CD4-positive, alpha-beta T cell treated with Interleukin-17A for 1 hour (primary cell): Measurements from ENCODE around the gene ULK4.
"Not testable (repeated sequence)": the region's sequence is repeated elsewhere in the genome, so short reads cannot be mapped to it uniquely, and the experiment has no call there.

ENCODE experiments used
- DNase-seq: peaks from one replicate; pipeline ENCODE4 v3.0.0-alpha.2; 2020

ULK4 gene

DNA sequence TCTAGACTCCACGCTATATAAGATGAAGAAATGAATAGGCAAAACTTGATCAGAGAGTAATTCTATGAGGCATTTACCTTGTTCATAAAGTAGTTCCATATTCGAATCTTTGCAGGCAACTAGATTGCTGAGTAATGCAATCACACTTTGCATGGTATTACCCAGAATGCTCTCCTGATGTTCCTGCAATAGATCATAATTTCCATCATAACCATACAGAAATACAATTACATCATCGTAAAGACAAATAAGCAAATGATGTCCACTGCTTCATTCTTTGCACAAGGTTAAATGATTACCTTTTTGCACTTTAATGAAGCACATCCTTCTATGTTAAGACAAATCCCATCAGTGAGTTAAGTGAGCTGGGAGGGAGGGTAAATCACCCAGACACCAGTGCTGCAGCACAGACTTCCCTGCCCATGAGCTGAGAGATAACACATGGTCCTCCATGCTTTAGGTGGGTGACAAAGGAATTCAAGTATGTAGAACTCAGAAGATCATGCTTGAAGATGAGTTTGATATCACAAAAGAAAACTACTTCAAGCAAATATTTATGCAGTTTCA, 395.9 kb downstream of the ULK4 start:
- DNase-seq, result no peak

DNA sequence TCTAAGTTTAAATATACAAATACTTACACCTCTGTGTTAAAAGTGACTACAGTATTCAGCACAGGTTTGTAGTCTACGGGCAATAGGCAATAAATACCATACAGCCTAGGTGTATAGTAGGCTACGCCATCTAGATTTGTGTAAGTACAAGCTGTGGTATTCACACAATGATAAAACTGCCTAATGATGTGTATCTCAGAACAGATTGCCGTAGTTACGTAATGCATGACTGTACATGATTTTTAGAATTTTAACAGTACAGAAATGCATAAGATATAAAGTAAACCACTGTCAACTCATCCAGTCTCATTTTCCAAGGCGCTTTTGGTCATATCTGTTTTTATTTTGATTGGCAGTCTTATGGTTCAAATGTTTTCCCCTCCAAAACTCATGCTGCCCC, 396.9 kb downstream of the ULK4 start:
- no peak for DNase-seq

DNA sequence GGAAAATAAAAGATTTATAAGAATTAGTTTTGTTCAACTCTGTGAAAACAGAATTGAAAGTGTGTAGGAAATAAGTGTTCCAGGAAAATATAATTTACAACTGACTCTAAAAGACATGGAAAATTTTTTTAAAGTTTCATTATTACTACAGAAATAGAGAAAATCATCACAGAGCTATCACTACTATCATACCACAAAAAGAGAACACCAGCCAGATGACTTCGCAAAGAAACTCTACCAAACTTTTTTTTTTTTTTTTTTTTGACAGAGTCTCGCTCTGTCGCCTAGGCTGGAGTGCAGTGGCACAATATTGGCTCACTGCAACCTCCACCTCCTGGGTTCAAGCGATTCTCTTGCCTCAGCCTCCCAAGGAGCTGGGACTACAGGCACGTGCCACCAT, 405.7 kb downstream of the ULK4 start:
- DNase-seq, result not testable (repeated sequence)

DNA sequence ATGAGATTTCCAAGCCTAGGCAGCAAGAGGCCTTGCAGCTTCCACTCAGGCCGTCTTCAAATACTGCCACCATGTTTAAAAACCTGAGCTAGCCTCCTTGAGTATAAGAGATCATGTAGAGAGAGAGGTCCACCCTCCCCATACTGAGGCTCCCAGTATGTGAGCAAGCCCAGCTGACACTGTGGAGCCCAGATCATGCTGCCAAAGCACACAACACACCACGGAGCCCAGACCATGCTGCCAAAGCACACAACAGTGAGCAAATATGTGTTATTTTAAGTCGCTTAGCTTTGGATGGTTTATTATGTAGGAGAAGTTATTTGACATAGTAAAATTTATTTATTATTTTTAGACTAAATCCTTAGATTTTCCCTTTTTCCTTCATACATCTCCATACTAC, 428.9 kb downstream of the ULK4 start:
- DNase-seq, result no peak

DNA sequence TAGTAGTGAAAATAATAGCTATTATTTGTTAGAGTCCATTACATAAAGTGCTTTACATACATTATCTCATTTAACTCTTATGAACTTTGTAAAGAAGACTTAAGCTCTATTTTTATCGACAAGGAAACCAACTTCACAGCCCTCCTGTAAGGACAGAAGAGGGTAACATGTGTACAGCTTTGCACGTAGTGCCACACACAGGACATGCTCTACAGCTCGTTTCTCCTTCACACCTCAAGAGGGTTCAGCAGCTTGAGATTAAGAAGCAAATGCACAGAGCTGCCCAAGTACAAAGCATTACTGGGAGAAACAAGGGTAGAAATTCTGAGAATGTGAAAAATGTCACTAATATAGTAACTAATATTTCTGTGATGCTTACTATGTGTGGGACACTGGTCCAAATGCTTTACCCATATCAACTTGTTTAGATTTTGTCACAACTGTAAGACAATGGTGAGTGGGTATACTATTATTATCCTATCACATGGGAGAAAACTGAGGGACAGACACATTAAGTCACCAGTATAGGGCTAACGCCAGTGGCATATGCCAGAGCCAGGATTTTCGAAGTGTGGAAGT, 434.8 kb downstream of the ULK4 start:
- no peak for DNase-seq

DNA sequence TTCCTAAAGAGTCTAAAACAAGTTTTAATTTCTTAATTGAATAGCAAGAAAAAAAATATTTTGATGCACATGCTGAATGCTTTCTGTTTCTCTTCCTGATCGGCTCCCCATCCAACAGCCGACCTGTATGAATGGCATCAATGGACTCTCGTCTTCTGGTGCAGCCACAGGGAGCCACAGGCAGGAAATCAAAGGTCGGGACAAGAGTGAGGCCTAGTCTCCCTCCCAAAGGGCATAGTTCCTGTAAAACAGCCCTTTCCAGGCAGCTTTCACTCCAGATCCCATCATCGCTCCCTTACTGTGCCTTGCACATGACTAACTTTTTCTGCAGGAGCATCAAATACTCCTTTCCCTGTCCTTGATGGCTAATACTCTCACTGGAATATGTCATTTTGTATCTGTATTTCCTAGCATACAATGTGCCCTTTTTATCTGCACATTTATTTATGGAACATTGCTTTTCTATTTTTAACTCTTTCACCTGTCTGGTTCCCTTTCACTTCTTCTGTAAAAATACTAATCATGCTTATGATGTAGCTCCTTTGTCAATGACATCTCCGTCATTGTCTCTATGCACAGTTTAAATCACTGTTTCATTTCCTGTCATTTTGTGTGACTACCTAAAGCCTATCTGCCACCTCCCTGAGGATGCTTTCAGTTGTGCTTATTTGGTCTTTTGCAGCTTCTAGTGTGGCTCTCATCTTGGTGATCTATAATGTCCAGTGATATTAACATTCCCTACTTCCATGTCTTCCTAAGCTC, 436.4 kb downstream of the ULK4 start:
- no peak for DNase-seq

DNA sequence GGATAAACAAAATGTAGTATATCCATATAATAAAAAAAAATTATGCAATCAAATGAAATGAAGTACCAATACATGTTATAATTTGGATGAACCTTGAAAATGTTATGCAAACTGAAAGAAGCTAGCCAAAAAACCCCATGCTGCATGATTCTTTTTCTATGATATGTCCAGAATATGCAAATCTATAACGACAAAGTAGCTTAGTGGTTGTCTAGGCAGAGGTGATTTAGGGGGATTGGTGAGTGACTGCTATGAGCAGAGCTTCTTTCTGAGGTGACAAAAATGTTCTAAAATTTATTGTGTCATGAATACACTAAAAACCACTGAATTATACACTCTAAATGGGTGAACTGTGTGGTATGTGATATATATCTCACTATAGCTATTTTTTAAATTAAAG, 438.0 kb downstream of the ULK4 start:
- no peak for DNase-seq

DNA sequence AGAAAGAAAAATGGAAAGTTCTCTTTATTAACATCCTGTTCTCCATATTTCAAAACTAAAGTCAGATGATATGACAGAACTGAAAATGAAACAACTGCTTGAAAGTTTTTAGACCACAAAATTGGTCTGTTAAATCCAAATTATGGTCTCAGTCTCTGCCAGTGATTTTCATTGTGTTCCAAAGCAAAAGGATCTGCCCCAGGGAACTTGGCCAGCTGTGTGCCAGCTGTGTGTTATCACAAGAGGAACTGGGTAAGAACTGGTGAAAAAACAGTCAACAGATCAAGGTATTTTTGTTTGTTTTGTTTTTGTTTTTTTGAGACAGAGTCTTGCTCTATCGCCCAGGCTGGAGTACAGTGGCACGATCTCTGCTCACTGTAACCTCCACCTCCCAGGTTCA, 439.3 kb downstream of the ULK4 start:
- DNase-seq, result no peak

DNA sequence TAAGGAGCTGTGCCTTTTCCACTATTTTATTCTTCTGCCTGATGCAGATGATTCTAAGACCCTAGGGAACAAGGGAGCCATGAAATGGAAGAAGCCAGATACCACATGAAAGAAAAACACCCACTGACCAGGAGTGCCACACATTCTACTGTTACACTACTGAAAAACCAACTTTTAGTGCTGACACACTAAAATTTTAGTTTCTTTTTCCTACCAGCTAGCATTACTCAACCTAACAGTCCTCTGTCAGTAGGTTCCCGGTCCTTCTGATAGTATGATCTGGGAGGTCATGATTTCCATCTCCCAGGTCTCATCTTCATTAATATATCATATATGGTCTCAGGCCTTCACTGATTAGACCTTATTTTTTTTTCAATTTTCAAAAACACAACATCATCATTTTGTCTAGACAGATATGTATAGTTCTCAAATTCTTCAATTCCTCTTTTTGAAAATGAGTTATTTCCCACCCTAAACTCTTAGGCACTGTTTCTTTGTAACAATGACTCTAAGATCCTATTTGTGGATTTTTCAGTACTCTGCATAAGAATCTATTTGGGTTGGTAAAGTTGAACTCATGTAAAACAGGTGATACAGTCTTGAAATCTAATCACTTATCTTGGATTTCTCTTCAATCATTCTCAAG, 440.8 kb downstream of the ULK4 start:
- no peak for DNase-seq

DNA sequence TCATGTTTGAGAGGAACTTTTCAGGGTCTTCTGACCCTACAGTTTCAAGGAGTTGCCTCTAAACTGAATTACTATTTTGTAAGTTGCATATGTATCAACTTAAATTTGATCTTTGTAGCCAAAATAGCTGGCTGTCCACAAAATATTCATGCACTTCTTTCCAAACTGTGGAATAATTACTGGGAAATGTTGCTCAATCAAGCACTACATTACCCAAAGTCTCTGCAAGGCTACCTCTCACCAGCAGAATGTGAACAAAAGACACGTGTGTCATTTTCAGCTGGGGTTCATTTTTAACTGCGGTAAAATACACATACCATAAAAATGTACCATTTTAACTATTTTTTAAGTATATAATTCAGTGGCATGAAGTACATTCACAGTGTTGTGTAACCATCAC, 442.2 kb downstream of the ULK4 start:
- no peak for DNase-seq

DNA sequence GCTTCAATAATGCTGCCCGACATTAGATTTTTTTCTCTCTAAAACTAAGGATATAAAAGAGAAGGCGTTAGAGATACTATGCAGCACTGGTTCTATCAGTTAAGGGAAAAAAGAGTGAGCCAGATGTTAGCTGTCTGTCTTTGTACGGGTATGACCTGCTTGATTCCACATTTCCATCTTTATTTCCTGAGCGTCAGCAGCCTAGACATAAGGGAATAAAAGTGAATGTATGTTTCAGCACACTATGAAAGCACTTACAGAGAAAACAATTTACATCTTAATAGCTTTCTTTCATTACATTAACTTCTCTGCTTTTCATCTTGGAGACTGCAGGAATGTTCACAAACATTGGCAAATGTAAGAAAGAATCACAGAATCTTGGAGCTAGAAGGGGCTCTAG, 443.3 kb downstream of the ULK4 start:
- no peak for DNase-seq

DNA sequence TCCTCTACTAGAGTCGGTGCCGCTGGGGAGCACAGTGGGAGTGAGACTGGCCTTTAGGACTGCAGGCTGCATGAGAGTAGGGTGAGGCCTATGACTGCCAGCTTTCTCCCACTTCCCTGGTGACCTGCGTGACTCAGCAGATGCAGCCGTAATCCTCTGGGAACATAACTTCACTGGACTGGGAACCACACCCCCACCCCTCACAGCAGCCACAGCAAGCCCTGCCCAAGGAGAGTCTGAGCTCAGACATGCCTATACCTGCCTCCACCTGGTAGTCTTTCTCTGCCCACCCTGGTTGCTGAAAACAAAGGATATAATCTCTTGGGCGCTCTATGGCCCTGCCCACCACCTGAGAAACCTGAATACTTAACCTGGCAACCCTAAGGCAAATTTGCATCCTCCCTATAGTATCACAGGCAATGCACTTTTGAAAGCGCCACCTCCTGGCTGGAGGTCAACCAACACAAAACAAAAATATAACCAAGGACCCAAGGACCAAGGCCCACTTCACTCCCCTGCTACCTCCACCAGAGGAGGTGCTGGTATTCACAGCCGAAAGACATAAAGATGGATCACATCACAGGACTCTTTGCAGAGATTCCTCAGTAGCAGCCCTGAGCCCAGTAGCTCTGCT, 453.7 kb downstream of the ULK4 start:
- no peak for DNase-seq

DNA sequence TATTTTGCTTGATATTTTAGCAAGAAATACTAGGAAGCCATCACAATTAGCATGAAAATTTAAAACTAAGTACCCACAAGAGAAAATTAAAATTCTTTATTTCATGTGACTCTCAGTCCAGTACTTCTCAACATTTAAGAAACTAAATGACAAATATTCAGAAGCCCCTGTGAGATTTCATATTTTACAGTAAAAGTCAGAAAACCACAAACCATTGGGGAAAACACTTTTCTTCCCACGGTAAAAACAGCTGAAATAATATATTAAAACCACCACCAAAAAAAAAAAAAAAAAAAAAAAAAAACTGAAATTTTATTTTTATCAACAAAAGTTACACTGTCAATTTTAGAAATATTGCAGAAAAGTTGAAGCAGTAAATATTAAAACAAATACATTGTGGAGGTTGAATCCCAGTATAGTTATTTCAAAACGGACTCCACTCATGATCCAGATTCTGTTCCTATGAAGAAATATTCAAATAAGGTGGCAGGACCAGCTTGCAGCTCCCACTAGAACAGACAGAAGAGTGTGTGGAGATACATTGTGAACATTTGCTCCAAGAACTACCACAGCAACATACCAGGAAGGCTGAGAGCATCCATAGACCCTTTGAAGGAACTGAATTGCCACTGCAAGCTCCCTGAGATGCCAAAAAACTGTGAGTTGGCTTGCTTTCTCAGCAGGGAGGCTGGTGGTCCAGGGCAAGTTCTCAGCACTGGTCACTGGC, 454.4 kb downstream of the ULK4 start:
- DNase-seq, result no peak

DNA sequence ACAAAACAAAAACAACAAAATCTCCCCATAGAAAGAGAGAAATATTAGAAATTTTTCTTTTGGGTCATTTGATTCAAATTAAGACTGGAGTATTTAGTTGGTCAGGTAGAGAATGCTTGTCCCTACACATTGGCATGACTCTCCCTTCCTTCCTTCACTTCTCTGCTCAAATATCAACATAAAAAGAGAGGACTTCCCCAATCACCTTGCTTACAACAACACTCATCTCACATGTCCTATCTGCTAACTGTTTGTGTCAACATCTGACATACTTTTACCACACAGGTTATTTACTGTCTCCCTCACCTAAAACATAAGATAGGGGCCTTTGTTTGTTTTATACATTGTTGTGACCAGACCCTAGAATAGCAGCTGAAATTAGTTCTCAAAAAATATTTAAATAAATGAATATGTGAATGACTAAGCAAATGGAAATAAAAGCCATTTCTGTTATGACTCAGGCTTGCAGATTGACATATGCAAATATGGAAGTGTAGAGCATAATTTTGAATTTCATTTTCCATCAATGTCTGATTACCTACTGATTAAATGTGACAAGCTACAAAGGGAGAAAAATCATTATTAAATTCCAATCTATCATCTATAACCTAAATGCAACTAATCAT, 457.8 kb downstream of the ULK4 start:
- no peak for DNase-seq

DNA sequence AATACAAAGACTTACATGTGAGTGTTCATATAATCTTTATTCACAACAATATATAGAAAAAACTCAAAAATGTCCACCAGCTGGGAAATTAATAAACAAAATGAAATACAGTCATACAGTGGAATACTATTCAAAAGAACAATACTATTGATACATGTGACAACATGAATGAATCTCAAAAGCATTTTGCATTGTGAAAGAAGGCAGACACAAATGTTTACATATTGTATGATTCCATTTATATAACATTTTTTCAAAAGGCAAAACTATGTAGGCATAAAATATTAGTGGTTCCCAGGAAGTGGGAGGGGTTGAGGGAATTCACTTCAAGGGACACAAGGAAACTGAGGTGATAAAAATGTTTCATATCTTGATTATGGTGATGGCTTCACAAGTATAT, 459.4 kb downstream of the ULK4 start:
- DNase-seq, result no peak

DNA sequence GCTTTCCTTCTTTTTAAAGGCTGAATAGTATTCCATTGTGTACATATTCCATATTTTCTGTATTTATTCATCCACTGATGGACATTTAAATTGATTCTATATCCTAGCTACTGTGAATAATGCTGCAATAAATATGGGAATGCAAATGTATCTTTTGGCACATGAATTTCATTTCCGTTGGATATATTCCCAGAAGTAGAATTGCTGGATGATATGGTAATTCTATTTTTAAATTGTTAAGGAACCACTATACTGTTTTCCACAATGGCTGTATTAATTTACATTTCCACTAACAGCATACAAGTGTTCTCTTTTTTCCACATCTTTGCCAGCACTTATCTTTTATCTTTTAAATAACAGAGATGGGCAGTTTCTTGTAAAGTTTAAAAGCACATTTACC, 459.9 kb downstream of the ULK4 start:
- DNase-seq, result no peak

DNA sequence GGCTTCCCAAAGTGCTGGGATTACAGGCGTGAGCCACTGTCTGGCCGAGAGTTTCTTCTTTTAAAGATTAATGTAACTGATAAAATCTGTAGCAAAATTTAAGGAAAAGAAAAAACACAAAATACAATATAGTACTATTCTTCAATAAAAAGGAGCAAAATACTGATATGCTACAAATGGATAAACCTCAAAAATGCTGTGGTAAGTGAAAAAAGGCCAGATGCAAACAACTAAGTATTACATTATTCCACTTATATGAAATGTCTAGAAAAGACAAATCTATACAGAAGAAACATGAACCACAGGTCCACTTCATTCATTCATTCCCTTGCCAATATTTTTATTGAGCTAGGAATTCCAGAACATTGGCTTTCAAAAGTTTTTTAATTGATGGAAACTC, 463.1 kb downstream of the ULK4 start:
- DNase-seq, result no peak

DNA sequence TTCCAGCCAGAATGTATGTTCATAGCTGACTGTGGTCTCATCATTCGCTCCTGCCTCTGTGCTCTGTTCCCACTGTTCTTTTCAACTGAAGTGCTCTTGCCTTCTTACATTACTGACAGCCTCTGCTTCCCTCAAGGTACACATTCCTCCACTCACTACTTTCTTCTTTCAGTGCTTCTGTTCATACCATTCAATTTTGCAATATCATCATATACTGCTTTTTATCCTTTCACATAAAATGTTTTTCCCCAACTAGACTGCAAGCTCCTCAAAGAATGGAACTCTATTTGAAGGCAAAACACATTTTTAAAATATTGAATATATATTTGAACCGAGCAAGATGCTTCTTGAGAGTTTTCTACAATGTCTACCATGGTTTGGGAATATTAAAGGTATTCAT, 471.5 kb downstream of the ULK4 start:
- DNase-seq, result no peak

DNA sequence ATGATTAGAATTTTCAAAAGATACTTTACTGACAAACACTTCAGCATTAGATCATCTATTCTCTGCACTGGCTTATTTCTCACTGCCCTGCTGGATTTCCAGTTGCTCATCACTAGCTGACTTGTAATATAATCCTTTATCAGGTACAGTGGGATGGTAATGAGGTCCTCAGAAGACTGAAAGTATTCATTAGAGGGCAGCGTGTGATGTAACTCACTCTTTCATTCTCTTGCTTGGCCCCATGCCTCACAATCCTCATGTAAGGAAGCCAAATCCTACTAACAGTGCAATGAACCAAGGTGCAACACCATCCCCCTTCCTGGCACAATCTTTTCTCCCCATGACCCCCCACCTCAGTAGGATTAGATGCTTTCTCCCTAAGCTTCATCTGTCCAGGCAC, 472.7 kb downstream of the ULK4 start:
- DNase-seq, result no peak

DNA sequence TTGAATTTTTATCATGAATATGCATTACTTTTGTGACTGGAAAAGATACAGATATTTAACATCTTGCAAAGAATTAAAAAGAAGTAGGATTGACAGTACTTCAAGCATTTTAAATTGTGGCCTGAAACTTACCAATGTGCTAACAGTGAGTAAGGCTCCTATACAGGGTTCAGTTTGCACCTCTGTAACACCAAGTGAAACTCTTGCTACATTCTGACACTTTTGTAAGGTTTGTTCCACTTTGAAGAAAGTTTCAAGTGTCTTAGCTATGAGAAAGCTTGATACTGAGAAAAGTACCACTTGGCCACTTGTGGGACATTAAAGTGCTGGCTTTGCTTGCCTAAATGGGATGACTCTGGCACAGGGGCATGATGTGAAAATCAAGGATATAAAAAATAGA, 473.4 kb downstream of the ULK4 start:
- no peak for DNase-seq

DNA sequence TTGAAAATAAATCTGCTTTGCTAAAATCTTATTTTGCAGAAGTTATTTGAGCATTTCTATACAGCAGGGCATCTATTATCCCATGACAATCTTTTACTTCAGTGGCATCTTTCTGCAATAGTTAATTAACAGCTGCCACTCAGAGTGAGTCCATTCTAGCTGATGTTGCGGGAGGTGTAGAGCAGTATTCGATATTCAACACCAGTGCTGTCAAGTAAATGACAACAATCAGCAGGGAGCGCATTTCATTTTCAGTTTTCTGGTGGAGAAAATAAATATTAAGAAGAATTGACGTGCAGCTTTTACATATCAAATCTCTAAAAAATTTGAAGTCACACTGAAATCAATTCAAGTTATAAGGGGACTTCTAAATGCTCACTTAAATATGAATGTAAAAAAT, 476.4 kb downstream of the ULK4 start:
- DNase-seq, result no peak

DNA sequence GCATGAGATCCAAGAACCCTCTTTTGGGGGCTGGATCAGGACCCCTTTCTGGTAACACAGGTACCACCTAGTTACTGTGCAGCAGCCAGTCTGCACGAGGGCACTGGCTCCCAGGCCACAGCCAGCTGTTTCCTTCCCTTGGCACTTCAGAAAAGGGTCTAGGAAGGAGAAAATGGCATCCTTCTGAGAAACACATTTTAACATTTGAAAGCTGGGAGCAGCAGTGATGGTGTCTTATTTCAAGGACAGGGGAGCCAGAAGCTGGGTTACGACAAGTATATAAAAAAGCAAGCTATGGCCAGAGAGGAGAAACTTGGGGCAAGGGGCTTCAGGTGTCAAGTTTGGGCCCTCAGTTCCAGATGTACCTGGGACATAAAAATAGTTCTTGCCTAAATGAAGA, 479.8 kb downstream of the ULK4 start:
- no peak for DNase-seq

DNA sequence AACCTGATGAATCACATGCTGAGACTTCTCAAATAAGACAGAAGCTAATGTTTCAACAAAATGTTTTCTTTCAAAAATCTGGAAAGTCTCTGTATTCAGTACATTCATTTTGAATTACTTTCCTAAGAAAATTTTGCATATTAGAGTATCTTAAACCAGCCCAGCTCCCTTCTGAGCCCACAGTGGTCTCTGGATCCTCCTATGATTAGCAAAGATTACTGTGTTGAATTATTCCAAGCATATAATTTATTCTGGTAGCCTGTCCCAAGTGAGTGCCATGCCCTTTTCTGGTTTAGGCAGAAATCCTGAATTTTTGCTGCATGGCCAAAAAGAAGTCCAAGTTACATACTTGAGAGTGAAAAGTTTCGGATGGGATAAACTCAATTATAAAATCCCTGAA, 483.6 kb downstream of the ULK4 start:
- no peak for DNase-seq
